Erythroblast (primary cell): Measurements from ENCODE around the gene ARHGAP26.
"Not testable (repeated sequence)": the region's sequence is repeated elsewhere in the genome, so short reads cannot be mapped to it uniquely, and the experiment has no call there.

ENCODE experiments used
- DNase-seq, 2 experiments: peaks; one replicate each; lab custom pipeline; 2025; lab: John Stamatoyannopoulos, UW
- GATA1 ChIP-seq: IDR thresholded peaks from 2 replicates; pipeline ENCODE4 v1.6.1; 2011; ENCODE audit warnings: low read depth, mild to moderate bottlenecking, control low read depth, low read length, moderate library complexity
- POLR2A ChIP-seq: IDR thresholded peaks from 2 replicates; pipeline ENCODE4 v1.6.1; 2011; ENCODE audit warnings: mild to moderate bottlenecking, low read length

ARHGAP26 gene

DNA sequence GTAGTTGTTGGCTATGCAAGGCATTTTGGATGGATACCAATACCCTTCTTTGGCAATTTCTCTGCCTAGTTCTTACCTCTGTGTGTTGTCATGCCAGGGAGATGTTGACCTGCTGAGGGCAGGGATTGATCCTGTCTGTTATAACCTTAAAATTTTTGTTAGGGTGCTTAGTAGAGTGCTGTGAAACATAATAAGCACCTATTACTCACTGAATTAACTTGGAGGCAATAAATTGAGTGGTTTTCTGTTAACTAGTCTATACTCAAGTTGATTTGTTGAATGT, 177.2 kb downstream of the ARHGAP26 start:
- no peak for DNase-seq
- TF ChIP-seq POLR2A (no peak), GATA1 (no peak)

DNA sequence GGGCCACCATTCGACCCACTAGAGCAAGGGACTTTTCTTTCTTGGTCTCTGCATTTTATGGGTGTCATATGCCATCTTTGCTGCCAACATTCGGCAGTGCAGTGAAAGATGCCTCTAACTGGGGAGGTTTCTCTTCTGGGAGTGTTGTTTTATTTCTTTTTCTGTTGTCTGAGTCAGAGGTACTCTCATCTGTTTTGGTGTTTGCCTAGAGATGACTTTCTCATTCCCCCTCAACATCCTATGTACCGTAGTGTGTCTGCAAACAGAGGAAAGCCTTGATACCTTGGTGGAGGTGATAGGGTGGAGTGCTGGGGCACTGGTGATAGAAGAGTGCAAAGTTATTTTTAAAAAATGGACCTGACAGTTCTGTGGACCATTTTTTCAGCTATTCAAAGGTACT, 182.1 kb downstream of the ARHGAP26 start:
- TF ChIP-seq GATA1 (no peak), POLR2A (no peak)
- no peak for DNase-seq

DNA sequence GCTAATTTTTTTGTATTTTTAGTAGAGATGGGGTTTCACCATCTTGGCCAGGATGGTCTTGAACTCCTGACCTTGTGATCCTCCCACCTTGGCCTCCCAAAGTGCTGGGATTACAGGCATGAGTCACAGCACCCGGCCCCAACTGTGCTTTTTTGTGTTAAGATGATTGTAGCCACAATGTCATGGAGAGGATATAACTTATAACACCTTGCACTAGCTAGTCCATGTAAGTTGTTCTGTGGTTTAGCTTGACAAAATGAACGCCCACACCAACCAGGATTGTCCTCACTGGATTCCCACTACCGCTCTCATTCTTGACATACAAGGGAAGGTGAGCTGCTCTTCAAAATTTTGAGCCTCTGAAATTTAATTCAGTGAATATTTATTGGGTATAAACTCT, 182.7 kb downstream of the ARHGAP26 start:
- DNase-seq, result not testable (repeated sequence)

- no peak for TF ChIP-seq GATA1
- no peak for TF ChIP-seq POLR2A
- DNase-seq, result no peak
Measured at GRCh38 chr5:142954455-142954854, 184.3 kb downstream of the ARHGAP26 start.

DNA sequence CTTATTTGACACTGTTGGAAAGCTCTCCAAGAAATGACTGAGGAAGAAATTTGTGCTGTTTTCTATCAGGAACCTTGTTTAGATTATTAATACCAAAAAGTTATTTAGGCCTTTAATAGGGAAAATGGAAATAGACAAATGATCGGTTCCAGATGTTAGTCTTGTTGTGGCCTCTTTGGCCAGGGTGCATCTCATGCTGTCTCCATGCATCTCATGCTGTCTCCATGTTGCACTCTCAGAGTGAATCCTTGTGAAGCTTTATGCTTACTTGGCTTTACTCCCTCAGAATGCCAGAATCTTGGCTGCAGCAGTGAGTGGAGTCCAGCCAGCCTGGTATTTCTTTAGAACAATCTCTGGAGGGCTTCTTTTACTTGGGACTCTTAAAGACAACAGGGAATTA, 185.5 kb downstream of the ARHGAP26 start:
- TF ChIP-seq GATA1 (no peak), POLR2A (no peak)
- DNase-seq, result no peak

DNA sequence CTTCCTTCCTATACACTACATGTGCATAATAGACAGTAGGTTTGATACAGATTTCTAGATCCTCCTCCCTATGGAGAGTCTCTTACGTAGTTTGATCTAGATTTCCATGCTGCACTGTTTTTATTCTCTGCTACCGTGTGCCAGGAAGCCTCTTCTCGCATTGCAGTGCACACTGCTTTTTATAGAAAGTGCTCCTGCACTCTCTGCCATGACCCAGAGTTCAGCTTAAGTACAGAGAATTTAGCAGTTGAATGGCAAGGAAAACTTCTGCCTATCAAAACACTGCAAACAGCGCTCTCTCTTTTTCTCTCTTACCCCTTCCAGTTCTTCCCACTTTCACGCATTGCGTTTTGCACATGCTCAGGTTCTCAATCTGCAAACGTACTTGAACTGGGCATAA, 187.4 kb downstream of the ARHGAP26 start:
- TF ChIP-seq POLR2A (no peak), GATA1 (no peak)
- DNase-seq, result no peak

- TF ChIP-seq GATA1, result no peak
- TF ChIP-seq POLR2A, result no peak
- no peak for DNase-seq
Measured at GRCh38 chr5:142958944-142959682, 188.9 kb downstream of the ARHGAP26 start.

DNA sequence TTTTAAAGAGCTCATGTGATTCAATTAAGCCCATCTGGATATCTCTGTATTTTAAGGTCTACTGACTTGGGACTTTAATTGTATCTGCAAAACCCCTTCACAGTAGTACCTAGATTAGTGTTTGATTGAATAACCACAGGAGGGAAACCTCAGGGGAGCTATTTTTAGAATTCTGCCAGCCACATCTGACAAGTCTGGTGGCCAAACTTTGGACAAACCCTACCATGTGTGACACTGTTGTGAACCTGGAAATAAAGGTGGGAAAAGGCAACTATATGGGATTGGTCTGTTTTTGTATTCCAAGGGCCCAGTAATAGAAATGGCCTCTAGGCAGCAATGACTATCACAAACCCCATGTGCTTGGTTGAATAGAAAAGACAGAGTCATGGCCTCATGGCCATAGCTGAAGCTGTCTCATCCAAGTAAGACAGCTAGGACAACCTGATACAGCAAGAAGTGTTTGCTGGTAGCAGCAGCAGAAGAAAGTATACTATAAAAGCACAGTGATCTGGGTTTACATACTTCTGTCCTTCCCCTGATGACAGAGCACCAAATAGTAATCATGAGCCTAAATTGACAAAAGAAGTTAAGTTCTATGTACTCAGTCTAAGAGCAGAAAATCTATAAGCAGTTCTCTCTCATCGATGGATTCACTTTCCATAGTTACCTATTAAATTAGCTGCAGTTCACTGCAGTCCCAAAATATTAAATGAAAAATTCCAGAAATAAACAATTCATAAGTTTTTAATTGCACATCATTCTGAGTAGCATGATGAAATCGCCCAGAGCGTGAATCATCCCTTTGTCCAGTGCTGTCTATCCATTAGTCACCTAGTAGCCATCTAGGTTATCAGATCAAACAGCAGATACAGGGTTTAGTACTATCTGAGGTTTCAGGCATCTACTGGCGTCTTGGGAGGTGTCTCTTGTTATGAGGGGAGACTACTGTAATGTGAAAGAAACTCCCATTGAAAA, 189.8 kb downstream of the ARHGAP26 start:
- no peak for DNase-seq
- TF ChIP-seq POLR2A (no peak), GATA1 (no peak)

GRCh38 chr5:142961440-142962173, 191.4 kb downstream of the ARHGAP26 start:
- DNase-seq, result no peak
- TF ChIP-seq GATA1 (no peak), POLR2A (no peak)

DNA sequence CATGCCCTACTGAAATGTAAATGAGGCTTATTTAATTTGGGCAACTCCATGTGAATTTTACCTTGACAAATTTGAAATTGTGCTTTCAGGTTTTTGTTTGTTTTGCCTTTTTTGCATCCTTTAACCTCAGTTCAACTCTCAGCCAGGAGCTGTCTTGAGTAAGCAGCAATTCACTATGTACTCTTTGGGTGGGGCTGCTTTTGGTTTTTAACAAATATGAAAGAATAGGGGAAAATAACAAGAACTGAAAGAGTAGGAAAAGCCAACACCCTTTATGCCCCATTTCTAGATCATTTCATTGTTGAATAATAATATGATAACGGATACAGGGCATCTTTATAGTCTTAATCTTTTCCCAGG, 192.0 kb downstream of the ARHGAP26 start:
- TF ChIP-seq POLR2A, result no peak
- DNase-seq, result no peak

DNA sequence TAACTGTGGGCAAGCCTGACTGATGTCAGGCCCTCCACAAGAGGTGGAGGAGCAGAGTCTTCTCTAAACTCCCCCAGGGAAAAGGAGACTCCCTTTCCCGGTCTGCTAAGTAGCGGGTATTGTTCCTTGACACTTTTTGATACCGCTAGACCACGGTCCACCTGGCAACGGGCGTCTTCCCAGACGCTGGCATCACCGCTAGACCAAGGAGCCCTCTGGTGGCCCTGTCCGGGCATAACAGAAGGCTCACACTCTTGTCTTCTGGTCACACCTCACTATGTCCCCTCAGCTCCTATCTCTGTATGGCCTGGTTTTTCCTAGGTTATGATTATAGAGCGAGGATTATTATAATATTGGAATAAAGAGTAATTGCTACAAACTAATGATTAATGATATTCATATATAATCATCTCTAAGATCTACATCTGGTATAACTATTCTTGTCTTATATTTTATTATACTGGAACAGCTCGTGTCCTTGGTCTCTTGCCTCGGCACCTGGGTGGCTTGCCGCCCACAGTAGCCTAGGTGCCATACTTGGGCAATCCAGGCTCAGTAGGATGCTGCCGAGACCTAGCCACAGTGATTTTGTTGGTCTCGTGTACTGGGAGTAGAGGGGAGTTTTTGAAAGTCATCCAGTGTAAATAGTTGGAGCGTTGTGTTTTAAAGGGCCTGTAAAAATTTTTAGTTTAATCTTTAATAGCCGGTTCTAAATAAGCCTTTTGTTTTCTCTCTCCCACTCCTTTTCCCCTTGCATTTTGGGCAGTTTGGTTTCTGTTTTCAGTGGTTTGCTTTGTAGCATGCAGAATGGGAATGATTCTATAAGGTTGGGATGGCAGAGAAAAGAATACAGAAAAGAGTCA, 195.3 kb downstream of the ARHGAP26 start:
- DNase-seq, result not testable (repeated sequence)

DNA sequence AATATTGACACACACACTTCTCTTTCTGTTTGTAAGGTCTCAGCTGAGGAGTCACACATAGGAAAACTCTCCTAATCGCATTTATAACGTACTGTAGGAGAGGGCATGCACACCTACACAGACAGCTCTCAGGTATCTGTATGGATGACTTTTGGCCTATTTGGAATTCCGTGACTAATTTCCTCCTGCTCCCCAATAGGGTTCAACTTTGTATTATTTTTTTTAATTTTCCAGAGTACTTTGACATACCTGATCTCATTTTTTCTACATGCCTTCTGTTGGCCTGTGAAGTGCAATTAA, 195.9 kb downstream of the ARHGAP26 start:
- TF ChIP-seq GATA1 (no peak), POLR2A (no peak)
- DNase-seq, result no peak

- no peak for DNase-seq
- TF ChIP-seq POLR2A, result no peak
- no peak for TF ChIP-seq GATA1
Measured at GRCh38 chr5:142969186-142969585, 199.0 kb downstream of the ARHGAP26 start.
